GM12801 (cell line): ENCODE measurements around the gene ARHGEF6.

Experiments used
- CTCF ChIP-seq: IDR thresholded peaks from one replicate; pipeline ENCODE4 v1.5.1; 2011; ENCODE audit warnings: control low read depth; ENCODE audit not compliant: insufficient read length; ENCODE audit errors: extremely low read depth

The ARHGEF6 gene

DNA sequence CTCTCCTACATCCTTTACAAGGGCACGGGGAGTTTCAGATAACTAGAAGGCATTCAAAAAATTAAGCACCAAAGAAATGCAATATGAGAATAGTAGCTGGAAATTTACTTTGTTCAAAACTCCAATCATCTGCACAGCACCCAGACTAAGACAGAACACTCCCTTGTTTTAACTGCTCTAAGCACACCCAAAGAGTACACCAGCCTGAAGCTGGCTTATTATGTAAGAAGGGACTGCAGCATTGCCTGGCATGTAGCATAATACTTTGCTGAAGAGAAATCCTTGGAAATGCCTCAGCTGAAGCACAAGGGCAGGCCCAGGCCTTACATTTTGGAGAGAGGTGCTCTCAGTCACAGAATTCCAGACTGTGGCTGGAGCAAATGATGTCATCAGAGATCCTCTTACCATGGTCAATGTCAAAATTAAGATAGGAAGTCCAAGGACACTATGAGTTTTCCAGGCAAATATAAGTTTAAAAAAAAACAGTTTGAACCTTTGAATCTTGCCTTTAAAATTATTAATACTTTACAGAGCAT, 14.8 kb downstream of the ARHGEF6 start:
- TF ChIP-seq CTCF = no peak

- no peak for TF ChIP-seq CTCF
Observed at GRCh38 chrX:136764206-136764605, 16.5 kb downstream of the ARHGEF6 start.

- no peak for TF ChIP-seq CTCF
Observed at GRCh38 chrX:136762820-136763452, 17.8 kb downstream of the ARHGEF6 start.

GRCh38 chrX:136761421-136761820, 19.3 kb downstream of the ARHGEF6 start:
- TF ChIP-seq CTCF = no peak

DNA sequence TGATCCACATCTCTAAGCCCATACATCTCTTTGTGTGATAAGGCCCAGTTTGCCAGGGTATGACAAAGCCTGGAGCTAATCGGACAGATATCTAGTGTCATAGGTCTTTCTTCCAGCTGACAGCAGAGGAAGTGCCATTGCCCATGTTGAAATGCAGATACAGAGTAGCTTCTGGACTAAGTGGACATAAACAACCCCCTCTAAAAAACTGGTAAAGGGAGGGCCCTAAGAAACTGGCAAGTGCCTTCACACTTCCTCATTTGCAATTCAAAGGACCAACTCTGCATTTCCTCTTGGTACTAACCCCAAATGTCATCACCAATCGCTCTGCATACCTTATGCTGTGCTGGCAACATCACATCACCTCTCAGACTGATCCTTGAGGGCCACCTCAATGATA, 20.8 kb downstream of the ARHGEF6 start:
- TF ChIP-seq CTCF = no peak

GRCh38 chrX:136755411-136755810, 25.3 kb downstream of the ARHGEF6 start:
- TF ChIP-seq CTCF = no peak

DNA sequence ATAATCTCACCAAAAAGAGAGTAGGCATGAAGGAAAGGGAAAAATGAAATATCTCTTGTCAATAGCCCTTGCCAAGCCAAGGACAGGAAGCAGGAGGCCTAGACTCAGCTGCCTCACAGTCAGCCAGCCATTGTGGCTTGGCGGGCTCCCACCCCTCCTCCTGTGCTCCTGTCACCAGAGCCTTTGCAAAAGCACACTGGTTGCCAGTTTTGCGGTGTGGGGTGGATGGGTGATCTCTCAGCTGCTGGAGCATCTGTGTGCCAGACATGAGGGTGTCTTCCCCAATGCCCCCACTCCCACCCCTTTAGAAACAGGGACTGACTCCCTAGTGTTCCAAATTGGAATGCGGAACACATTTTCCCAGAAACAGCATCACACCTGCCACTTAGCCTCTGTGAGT, 26.1 kb downstream of the ARHGEF6 start:
- no peak for TF ChIP-seq CTCF
